Skeletal muscle cell (primary cell): Measurements from ENCODE around the gene CHRNG.

ENCODE experiments used
- DNase-seq: peaks from one replicate; pipeline ENCODE4 v3.0.0-alpha.2; 2010; ENCODE audit warnings: low read depth
- H3K4me3 ChIP-seq: 2 replicates; pipeline ENCODE4 v1.5.1; 2011; ENCODE audit warnings: low read depth, mild to moderate bottlenecking, control low read depth, low read length, moderate library complexity

Gene CHRNG

GRCh38 chr2:232503809-232504323, 35.6 kb upstream of the CHRNG start:
- no peak for DNase-seq
- H3K4me3 ChIP-seq = no peak overlapping the region

GRCh38 chr2:232504438-232504837, 35.1 kb upstream of the CHRNG start:
- DNase-seq = no peak
- H3K4me3 ChIP-seq = no peak overlapping the region

- DNase-seq = no peak
- no peak overlapping the region for H3K4me3 ChIP-seq
Measured at GRCh38 chr2:232505856-232506255, 33.6 kb upstream of the CHRNG start.

- H3K4me3 ChIP-seq = no peak overlapping the region
- no peak for DNase-seq
Measured at GRCh38 chr2:232506709-232507108, 32.8 kb upstream of the CHRNG start.

- DNase-seq = no peak
Measured at GRCh38 chr2:232508251-232508650, 31.2 kb upstream of the CHRNG start.

GRCh38 chr2:232511336-232511890, 28.1 kb upstream of the CHRNG start:
- no peak overlapping the region for H3K4me3 ChIP-seq
- no peak for DNase-seq

More at GRCh38 chr2:232508251-232508650, 31.2 kb upstream of the CHRNG start:
- H3K4me3 ChIP-seq = no peak overlapping the region

- no peak overlapping the region for H3K4me3 ChIP-seq
- DNase-seq = no peak
Measured at GRCh38 chr2:232512602-232513001, 26.9 kb upstream of the CHRNG start.

- no peak for DNase-seq
- H3K4me3 ChIP-seq = no peak overlapping the region
Measured at GRCh38 chr2:232513353-232513752, 26.1 kb upstream of the CHRNG start.

GRCh38 chr2:232515639-232516038, 23.9 kb upstream of the CHRNG start:
- no peak for DNase-seq
- H3K4me3 ChIP-seq = no peak overlapping the region

GRCh38 chr2:232516551-232516950, 22.9 kb upstream of the CHRNG start:
- no peak overlapping the region for H3K4me3 ChIP-seq
- DNase-seq = no peak

GRCh38 chr2:232518844-232519243, 20.6 kb upstream of the CHRNG start:
- no peak overlapping the region for H3K4me3 ChIP-seq
- DNase-seq = no peak

GRCh38 chr2:232519581-232520438, 19.7 kb upstream of the CHRNG start, which contains the start of gene PRSS56:
Gene PRSS56 (plus strand): TSS chr2:232520388. CDS start chr2:232520599, 211 bp downstream.
- DNase-seq = no peak
- H3K4me3 ChIP-seq = no peak within 1 kb of the TSS

GRCh38 chr2:232520489-232520888, 19.0 kb upstream of the CHRNG start:
- H3K4me3 ChIP-seq = no peak overlapping the region
- no peak for DNase-seq

GRCh38 chr2:232521098-232521497, 18.4 kb upstream of the CHRNG start:
- no peak for DNase-seq
- H3K4me3 ChIP-seq = no peak overlapping the region

- peak overlapping the region; percentile 13 for H3K4me3 ChIP-seq
- no peak for DNase-seq
Measured at GRCh38 chr2:232521959-232522622, 17.4 kb upstream of the CHRNG start.

- DNase-seq = no peak
- no peak overlapping the region for H3K4me3 ChIP-seq
Measured at GRCh38 chr2:232522623-232523401, 16.7 kb upstream of the CHRNG start.

- no peak overlapping the region for H3K4me3 ChIP-seq
- no peak for DNase-seq
Measured at GRCh38 chr2:232523402-232523681, 16.1 kb upstream of the CHRNG start.

- H3K4me3 ChIP-seq = peak overlapping the region; percentile 37
- DNase-seq = no peak
Measured at GRCh38 chr2:232523682-232524597, 15.6 kb upstream of the CHRNG start.

- no peak for DNase-seq
- H3K4me3 ChIP-seq = no peak overlapping the region
Measured at GRCh38 chr2:232524771-232525170, 14.7 kb upstream of the CHRNG start.
